ENCODE measurements around the gene TRAPPC8.

GRCh38 chr18:31821545-31822171, 121.3 kb downstream of the TRAPPC8 start:
- no peak for TF ChIP-seq MAZ (IDR thresholded peaks at IDR 0.05; ENCODE audit: borderline replicate concordance, low read depth, low read length)
- TF ChIP-seq MYC (IDR thresholded peaks at IDR 0.05; ENCODE audit: borderline replicate concordance, low read length) = no peak
- TF ChIP-seq, protein P1, sequence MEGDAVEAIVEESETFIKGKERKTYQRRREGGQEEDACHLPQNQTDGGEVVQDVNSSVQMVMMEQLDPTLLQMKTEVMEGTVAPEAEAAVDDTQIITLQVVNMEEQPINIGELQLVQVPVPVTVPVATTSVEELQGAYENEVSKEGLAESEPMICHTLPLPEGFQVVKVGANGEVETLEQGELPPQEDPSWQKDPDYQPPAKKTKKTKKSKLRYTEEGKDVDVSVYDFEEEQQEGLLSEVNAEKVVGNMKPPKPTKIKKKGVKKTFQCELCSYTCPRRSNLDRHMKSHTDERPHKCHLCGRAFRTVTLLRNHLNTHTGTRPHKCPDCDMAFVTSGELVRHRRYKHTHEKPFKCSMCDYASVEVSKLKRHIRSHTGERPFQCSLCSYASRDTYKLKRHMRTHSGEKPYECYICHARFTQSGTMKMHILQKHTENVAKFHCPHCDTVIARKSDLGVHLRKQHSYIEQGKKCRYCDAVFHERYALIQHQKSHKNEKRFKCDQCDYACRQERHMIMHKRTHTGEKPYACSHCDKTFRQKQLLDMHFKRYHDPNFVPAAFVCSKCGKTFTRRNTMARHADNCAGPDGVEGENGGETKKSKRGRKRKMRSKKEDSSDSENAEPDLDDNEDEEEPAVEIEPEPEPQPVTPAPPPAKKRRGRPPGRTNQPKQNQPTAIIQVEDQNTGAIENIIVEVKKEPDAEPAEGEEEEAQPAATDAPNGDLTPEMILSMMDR (IDR thresholded peaks at IDR 0.05) = no peak
- TF ChIP-seq RAD21 (conservative IDR thresholded peaks at IDR 0.05 in 1 of 2, IDR thresholded peaks at IDR 0.05 in 1 of 2) = no peak
- TF ChIP-seq, protein P2, sequence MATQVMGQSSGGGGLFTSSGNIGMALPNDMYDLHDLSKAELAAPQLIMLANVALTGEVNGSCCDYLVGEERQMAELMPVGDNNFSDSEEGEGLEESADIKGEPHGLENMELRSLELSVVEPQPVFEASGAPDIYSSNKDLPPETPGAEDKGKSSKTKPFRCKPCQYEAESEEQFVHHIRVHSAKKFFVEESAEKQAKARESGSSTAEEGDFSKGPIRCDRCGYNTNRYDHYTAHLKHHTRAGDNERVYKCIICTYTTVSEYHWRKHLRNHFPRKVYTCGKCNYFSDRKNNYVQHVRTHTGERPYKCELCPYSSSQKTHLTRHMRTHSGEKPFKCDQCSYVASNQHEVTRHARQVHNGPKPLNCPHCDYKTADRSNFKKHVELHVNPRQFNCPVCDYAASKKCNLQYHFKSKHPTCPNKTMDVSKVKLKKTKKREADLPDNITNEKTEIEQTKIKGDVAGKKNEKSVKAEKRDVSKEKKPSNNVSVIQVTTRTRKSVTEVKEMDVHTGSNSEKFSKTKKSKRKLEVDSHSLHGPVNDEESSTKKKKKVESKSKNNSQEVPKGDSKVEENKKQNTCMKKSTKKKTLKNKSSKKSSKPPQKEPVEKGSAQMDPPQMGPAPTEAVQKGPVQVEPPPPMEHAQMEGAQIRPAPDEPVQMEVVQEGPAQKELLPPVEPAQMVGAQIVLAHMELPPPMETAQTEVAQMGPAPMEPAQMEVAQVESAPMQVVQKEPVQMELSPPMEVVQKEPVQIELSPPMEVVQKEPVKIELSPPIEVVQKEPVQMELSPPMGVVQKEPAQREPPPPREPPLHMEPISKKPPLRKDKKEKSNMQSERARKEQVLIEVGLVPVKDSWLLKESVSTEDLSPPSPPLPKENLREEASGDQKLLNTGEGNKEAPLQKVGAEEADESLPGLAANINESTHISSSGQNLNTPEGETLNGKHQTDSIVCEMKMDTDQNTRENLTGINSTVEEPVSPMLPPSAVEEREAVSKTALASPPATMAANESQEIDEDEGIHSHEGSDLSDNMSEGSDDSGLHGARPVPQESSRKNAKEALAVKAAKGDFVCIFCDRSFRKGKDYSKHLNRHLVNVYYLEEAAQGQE (IDR thresholded peaks at IDR 0.05) = no peak
- TF ChIP-seq RNF2 (IDR thresholded peaks at IDR 0.05; ENCODE audit: borderline replicate concordance, low read depth) = no peak
- TF ChIP-seq ELK1 (IDR thresholded peaks at IDR 0.05; ENCODE audit: low read depth, low read length) = no peak
- no peak for TF ChIP-seq SMC3 (IDR thresholded peaks at IDR 0.05)
- no peak for TF ChIP-seq EHMT2 (IDR thresholded peaks at IDR 0.05; ENCODE audit: low read depth)
- TF ChIP-seq USF2 (IDR thresholded peaks at IDR 0.05) = no peak
- TF ChIP-seq MAFK (IDR thresholded peaks at IDR 0.05; ENCODE audit: partially characterized antibody) = no peak

Data from A549 (cell line).